ENCODE results near the gene GORASP2.

GRCh38 chr2:170928036-170928823, 823 bp upstream of the GORASP2 start:
- TF ChIP-seq POLR2A (IDR thresholded peaks at IDR 0.05; ENCODE audit: low read depth, low read length): no peak
- no peak for TF ChIP-seq POLR2AphosphoS5 (IDR thresholded peaks at IDR 0.05; ENCODE audit: low read depth, low read length)
- TF ChIP-seq TAF1 (IDR thresholded peaks at IDR 0.05; ENCODE audit: borderline replicate concordance, low read depth, low read length): no peak

Data from GM12892 (cell line).